GM12892 (cell line): Measurements from ENCODE around the gene FOXL2.

ENCODE experiments used
- POLR2A ChIP-seq: IDR thresholded peaks from 2 replicates; pipeline ENCODE4 v1.6.1; 2011; ENCODE audit warnings: low read depth, low read length, control low read depth
- POLR2AphosphoS5 ChIP-seq: IDR thresholded peaks from 2 replicates; pipeline ENCODE4 v1.6.1; 2011; ENCODE audit warnings: low read depth, low read length, control low read depth
- TAF1 ChIP-seq: IDR thresholded peaks from 2 replicates; pipeline ENCODE4 v1.6.1; 2011; ENCODE audit warnings: low read depth, mild to moderate bottlenecking, control low read depth, low read length, borderline replicate concordance

- TF ChIP-seq POLR2A (no peak), TAF1 (no peak), POLR2AphosphoS5 (no peak)
These were observed 18.0 kb upstream of the FOXL2 start for GRCh38 chr3:138964923-138965322.
